ENCODE results near the gene SMC3.

The SMC3 gene

GRCh38 chr10:110612629-110613028, 45.1 kb downstream of the SMC3 start:
- TF ChIP-seq EZH2phosphoT487 (conservative IDR thresholded peaks at IDR 0.05; ENCODE audit: low read length) (no peak), CTCF (IDR thresholded peaks at IDR 0.05; ENCODE audit: insufficient read depth, low read length, poor library complexity, severe bottlenecking) (no peak)
- no peaks in the 10 kb centered on the region for H3K9me3 ChIP-seq (ENCODE audit: insufficient read depth, low read length)
- no peaks in the 10 kb centered on the region for H3K36me3 ChIP-seq (ENCODE audit: low read length)
- peak overlapping the region; percentile 42 for H3K27ac ChIP-seq (ENCODE audit: low read depth, low read length)
- peak overlapping the region; percentile 4; the same call in 1 of the 2 replicates for H3K9ac ChIP-seq (ENCODE audit: low read length)
- no peak overlapping the region for H2AFZ ChIP-seq (ENCODE audit: low read depth, low read length, severe bottlenecking)
- no peaks in the 10 kb centered on the region for H4K20me1 ChIP-seq (ENCODE audit: low read depth, low read length)
- H3K4me3 ChIP-seq (ENCODE audit: insufficient read depth, low read length, poor library complexity, severe bottlenecking), result no peak overlapping the region
- no peaks in the 10 kb centered on the region for H3K79me2 ChIP-seq (ENCODE audit: insufficient read depth, low read length)
- H3K9me2 ChIP-seq (replicated peaks; ENCODE audit: insufficient read depth, low read length), result no peaks in the 10 kb centered on the region
- peaks cover 9% of the 10 kb centered on the region; the same call in 1 of the 2 replicates for H3F3A ChIP-seq (ENCODE audit: insufficient read depth)
- H3K27me3 ChIP-seq (ENCODE audit: low read length), result no peaks in the 10 kb centered on the region
- peak overlapping the region; percentile 44 for H3K4me2 ChIP-seq (ENCODE audit: low read depth, low read length, poor library complexity, severe bottlenecking)

GRCh38 chr10:110613341-110613995, 46.0 kb downstream of the SMC3 start:
- H2AFZ ChIP-seq (ENCODE audit: low read depth, low read length, severe bottlenecking), result no peak overlapping the region
- TF ChIP-seq CTCF (IDR thresholded peaks at IDR 0.05; ENCODE audit: insufficient read depth, low read length, poor library complexity, severe bottlenecking) (no peak), EZH2phosphoT487 (conservative IDR thresholded peaks at IDR 0.05; ENCODE audit: low read length) (no peak)
- no peaks in the 10 kb centered on the region for H3K36me3 ChIP-seq (ENCODE audit: low read length)
- H3K27me3 ChIP-seq (ENCODE audit: low read length), result no peaks in the 10 kb centered on the region
- peak overlapping the region; percentile 44 for H3K4me2 ChIP-seq (ENCODE audit: low read depth, low read length, poor library complexity, severe bottlenecking)
- peaks cover under 1% of the 10 kb centered on the region; the same call in 1 of the 2 replicates for H3F3A ChIP-seq (ENCODE audit: insufficient read depth)
- peak overlapping the region; percentile 53 for H3K27ac ChIP-seq (ENCODE audit: low read depth, low read length)
- H3K9me3 ChIP-seq (ENCODE audit: insufficient read depth, low read length), result no peaks in the 10 kb centered on the region
- H3K9me2 ChIP-seq (replicated peaks; ENCODE audit: insufficient read depth, low read length), result no peaks in the 10 kb centered on the region
- no peaks in the 10 kb centered on the region for H3K79me2 ChIP-seq (ENCODE audit: insufficient read depth, low read length)
- peak overlapping the region; percentile 5 for H3K4me3 ChIP-seq (ENCODE audit: insufficient read depth, low read length, poor library complexity, severe bottlenecking)
- no peak overlapping the region for H3K9ac ChIP-seq (ENCODE audit: low read length)
- H4K20me1 ChIP-seq (ENCODE audit: low read depth, low read length), result no peaks in the 10 kb centered on the region

- no peak for TF ChIP-seq CTCF (IDR thresholded peaks at IDR 0.05; ENCODE audit: insufficient read depth, low read length, poor library complexity, severe bottlenecking)
- no peak for TF ChIP-seq EZH2phosphoT487 (conservative IDR thresholded peaks at IDR 0.05; ENCODE audit: low read length)
- H3K4me2 ChIP-seq (ENCODE audit: low read depth, low read length, poor library complexity, severe bottlenecking), result peak overlapping the region; percentile 23
Measured at GRCh38 chr10:110613996-110614495, 46.6 kb downstream of the SMC3 start.

More at GRCh38 chr10:110613996-110614495, 46.6 kb downstream of the SMC3 start:
- H3K79me2 ChIP-seq (ENCODE audit: insufficient read depth, low read length), result no peaks in the 10 kb centered on the region
- no peaks in the 10 kb centered on the region for H4K20me1 ChIP-seq (ENCODE audit: low read depth, low read length)
- no peaks in the 10 kb centered on the region for H3K9me2 ChIP-seq (replicated peaks; ENCODE audit: insufficient read depth, low read length)
- no peaks in the 10 kb centered on the region for H3K27me3 ChIP-seq (ENCODE audit: low read length)
- H3K9ac ChIP-seq (ENCODE audit: low read length), result no peak overlapping the region
- no peak overlapping the region for H2AFZ ChIP-seq (ENCODE audit: low read depth, low read length, severe bottlenecking)
- peak overlapping the region; percentile 53 for H3K27ac ChIP-seq (ENCODE audit: low read depth, low read length)
- H3F3A ChIP-seq (ENCODE audit: insufficient read depth), result no peaks in the 10 kb centered on the region
- H3K36me3 ChIP-seq (ENCODE audit: low read length), result no peaks in the 10 kb centered on the region
- H3K4me3 ChIP-seq (ENCODE audit: insufficient read depth, low read length, poor library complexity, severe bottlenecking), result no peak overlapping the region
- H3K9me3 ChIP-seq (ENCODE audit: insufficient read depth, low read length), result no peaks in the 10 kb centered on the region

Data from SU-DHL-6 (cell line).